K562 (cell line): ENCODE results near the gene SPHK2. TPM values are rescaled to one million over a fixed set of nuclear protein-coding genes. Genes with fewer than 3 reads are reported as not detected.
A peak's percentile ranks its signal among the peaks of the same experiment; 100 is the strongest.

ENCODE experiments used
- CBX8 ChIP-seq: fragments of 200-600 bp; sonication (generic); IDR thresholded peaks from 2 replicates; pipeline ENCODE4 v1.6.1; 2012; ENCODE audit warnings: borderline replicate concordance, mixed run types, low read depth, mild to moderate bottlenecking, moderate library complexity, mixed read lengths, low read length, control low read depth, inconsistent platforms; ENCODE audit not compliant: poor library complexity, severe bottlenecking; ENCODE audit errors: extremely low read depth
- KLF16 ChIP-seq: IDR thresholded peaks from 2 replicates; pipeline ENCODE4 v1.6.1; 2016; ENCODE audit warnings: antibody characterized with exemption
- MCM3 ChIP-seq: fragments of 450-650 bp; IDR thresholded peaks from 2 replicates; pipeline ENCODE4 v1.6.1; 2016
- MCM7 ChIP-seq, 2 experiments: fragments of 450-650 bp; IDR thresholded peaks; 2 replicates each; pipeline ENCODE4 v1.6.1; 2016 to 2018
- MTA1 ChIP-seq: fragments of 450-650 bp; IDR thresholded peaks from 2 replicates; pipeline ENCODE4 v1.6.1; 2017; ENCODE audit warnings: borderline replicate concordance
- polyA plus RNA-seq, 8 experiments: library from polyadenylated mRNA; depleted of rRNA in 4 of 8; stranded (reverse) in 5 of 8; unstranded in 3 of 8; fragments of >200 nt; fragmentation: Nextera tagmentation in 2 of 8; fragmentation: Illumina TruSeq in 1 of 8; extraction: Ambion mirVana in 2 of 8; extraction: Trizol in 1 of 8; gene quantifications; 2 replicates each; pipeline versions ENCODE4 v1.2.1 to v1.2.3, GENCODE V29; 2011 to 2014; ENCODE audit warnings: inconsistent platforms in 1 of 8, missing spikeins in 1 of 8
- total RNA-seq, 7 experiments: library from RNA; depleted of rRNA in 6 of 7; stranded (reverse); fragments of >200 nt in 6 of 7; fragmentation: Illumina TruSeq in 2 of 7; extraction: Trizol in 2 of 7; gene quantifications; 2 replicates each; pipeline versions ENCODE4 v1.2.1 to v1.2.3, GENCODE V29; 2011 to 2021; ENCODE audit warnings: low replicate concordance in 1 of 7
- TF ChIP-seq, protein P1 (sequence below): fragments of 450-650 bp; IDR thresholded peaks from 2 replicates; pipeline ENCODE4 v1.6.1; 2016; ENCODE audit warnings: mild to moderate bottlenecking, moderate library complexity
- TF ChIP-seq, protein P2 (sequence below), 2 experiments: fragments of 450-650 bp; formaldehyde crosslinking in 1 of 2; IDR thresholded peaks; 2 replicates each; pipeline versions ENCODE4 v1.4.0 to v1.6.1; 2014 to 2020; ENCODE audit warnings: mild to moderate bottlenecking in 2 of 2, borderline replicate concordance in 1 of 2, low read depth in 1 of 2

SPHK2 gene
- total and polyA plus RNA-seq, 9 of the 15 experiments (the other 6 are each of a cell fraction or from before 2014, with no cell fraction given): 0.10 to 15.2 (median 2.9) TPM

DNA sequence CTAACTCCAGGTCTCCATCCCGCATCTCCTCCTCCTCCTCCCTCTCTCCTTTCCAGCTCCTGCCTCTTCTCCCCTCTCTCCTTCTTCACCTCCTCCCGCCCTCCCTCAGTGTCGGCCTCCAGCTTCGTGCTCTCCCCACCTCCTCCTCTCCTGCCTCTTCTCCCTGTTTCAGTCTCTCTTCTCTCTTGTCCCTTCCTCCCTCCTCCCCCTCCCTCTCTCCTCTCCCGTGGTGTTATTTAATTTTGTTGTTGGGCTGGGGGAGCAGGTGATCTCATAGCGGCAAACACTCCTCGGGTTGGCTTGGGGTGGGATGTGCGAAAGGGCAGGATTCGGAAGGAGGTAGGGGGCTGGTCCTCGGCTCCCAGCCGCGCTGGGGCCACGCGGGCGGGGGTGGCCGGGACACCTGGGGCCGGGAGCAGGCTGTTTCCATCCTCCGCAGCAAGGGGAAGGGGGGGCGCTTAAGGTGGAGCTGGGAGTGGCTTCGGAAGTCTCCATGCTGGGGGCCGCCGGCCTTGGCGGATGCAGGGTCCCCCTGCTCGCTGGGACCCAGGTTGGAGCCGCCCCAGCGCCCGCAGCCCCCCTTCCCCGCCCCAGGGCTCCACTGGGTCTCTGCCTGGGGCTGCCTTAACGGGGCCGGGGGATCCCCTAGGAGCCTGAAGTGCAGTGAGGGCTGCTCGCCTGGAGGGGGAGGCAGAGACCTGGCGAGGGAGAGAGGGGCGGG is 26.9 kb downstream of the SPHK2 start, which contains the start of gene CA11 (continued):
- TF ChIP-seq, protein P1, sequence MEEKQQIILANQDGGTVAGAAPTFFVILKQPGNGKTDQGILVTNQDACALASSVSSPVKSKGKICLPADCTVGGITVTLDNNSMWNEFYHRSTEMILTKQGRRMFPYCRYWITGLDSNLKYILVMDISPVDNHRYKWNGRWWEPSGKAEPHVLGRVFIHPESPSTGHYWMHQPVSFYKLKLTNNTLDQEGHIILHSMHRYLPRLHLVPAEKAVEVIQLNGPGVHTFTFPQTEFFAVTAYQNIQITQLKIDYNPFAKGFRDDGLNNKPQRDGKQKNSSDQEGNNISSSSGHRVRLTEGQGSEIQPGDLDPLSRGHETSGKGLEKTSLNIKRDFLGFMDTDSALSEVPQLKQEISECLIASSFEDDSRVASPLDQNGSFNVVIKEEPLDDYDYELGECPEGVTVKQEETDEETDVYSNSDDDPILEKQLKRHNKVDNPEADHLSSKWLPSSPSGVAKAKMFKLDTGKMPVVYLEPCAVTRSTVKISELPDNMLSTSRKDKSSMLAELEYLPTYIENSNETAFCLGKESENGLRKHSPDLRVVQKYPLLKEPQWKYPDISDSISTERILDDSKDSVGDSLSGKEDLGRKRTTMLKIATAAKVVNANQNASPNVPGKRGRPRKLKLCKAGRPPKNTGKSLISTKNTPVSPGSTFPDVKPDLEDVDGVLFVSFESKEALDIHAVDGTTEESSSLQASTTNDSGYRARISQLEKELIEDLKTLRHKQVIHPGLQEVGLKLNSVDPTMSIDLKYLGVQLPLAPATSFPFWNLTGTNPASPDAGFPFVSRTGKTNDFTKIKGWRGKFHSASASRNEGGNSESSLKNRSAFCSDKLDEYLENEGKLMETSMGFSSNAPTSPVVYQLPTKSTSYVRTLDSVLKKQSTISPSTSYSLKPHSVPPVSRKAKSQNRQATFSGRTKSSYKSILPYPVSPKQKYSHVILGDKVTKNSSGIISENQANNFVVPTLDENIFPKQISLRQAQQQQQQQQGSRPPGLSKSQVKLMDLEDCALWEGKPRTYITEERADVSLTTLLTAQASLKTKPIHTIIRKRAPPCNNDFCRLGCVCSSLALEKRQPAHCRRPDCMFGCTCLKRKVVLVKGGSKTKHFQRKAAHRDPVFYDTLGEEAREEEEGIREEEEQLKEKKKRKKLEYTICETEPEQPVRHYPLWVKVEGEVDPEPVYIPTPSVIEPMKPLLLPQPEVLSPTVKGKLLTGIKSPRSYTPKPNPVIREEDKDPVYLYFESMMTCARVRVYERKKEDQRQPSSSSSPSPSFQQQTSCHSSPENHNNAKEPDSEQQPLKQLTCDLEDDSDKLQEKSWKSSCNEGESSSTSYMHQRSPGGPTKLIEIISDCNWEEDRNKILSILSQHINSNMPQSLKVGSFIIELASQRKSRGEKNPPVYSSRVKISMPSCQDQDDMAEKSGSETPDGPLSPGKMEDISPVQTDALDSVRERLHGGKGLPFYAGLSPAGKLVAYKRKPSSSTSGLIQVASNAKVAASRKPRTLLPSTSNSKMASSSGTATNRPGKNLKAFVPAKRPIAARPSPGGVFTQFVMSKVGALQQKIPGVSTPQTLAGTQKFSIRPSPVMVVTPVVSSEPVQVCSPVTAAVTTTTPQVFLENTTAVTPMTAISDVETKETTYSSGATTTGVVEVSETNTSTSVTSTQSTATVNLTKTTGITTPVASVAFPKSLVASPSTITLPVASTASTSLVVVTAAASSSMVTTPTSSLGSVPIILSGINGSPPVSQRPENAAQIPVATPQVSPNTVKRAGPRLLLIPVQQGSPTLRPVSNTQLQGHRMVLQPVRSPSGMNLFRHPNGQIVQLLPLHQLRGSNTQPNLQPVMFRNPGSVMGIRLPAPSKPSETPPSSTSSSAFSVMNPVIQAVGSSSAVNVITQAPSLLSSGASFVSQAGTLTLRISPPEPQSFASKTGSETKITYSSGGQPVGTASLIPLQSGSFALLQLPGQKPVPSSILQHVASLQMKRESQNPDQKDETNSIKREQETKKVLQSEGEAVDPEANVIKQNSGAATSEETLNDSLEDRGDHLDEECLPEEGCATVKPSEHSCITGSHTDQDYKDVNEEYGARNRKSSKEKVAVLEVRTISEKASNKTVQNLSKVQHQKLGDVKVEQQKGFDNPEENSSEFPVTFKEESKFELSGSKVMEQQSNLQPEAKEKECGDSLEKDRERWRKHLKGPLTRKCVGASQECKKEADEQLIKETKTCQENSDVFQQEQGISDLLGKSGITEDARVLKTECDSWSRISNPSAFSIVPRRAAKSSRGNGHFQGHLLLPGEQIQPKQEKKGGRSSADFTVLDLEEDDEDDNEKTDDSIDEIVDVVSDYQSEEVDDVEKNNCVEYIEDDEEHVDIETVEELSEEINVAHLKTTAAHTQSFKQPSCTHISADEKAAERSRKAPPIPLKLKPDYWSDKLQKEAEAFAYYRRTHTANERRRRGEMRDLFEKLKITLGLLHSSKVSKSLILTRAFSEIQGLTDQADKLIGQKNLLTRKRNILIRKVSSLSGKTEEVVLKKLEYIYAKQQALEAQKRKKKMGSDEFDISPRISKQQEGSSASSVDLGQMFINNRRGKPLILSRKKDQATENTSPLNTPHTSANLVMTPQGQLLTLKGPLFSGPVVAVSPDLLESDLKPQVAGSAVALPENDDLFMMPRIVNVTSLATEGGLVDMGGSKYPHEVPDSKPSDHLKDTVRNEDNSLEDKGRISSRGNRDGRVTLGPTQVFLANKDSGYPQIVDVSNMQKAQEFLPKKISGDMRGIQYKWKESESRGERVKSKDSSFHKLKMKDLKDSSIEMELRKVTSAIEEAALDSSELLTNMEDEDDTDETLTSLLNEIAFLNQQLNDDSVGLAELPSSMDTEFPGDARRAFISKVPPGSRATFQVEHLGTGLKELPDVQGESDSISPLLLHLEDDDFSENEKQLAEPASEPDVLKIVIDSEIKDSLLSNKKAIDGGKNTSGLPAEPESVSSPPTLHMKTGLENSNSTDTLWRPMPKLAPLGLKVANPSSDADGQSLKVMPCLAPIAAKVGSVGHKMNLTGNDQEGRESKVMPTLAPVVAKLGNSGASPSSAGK: peak; percentile 64; the same call in 1 of the 2 replicates
- peak in 1 of 2 experiments; percentile 86; a peak in 1 of 4 replicates for TF ChIP-seq MCM7 (IDR thresholded peaks at IDR 0.05)
- peak; percentile 69 for TF ChIP-seq KLF16
- TF ChIP-seq MTA1: peak; percentile 91
- 0 out of 2 replicates have a peak, but pooled peaks have one; percentile 39 for TF ChIP-seq MCM3
- TF ChIP-seq CBX8: no peak
- TF ChIP-seq, protein P2, sequence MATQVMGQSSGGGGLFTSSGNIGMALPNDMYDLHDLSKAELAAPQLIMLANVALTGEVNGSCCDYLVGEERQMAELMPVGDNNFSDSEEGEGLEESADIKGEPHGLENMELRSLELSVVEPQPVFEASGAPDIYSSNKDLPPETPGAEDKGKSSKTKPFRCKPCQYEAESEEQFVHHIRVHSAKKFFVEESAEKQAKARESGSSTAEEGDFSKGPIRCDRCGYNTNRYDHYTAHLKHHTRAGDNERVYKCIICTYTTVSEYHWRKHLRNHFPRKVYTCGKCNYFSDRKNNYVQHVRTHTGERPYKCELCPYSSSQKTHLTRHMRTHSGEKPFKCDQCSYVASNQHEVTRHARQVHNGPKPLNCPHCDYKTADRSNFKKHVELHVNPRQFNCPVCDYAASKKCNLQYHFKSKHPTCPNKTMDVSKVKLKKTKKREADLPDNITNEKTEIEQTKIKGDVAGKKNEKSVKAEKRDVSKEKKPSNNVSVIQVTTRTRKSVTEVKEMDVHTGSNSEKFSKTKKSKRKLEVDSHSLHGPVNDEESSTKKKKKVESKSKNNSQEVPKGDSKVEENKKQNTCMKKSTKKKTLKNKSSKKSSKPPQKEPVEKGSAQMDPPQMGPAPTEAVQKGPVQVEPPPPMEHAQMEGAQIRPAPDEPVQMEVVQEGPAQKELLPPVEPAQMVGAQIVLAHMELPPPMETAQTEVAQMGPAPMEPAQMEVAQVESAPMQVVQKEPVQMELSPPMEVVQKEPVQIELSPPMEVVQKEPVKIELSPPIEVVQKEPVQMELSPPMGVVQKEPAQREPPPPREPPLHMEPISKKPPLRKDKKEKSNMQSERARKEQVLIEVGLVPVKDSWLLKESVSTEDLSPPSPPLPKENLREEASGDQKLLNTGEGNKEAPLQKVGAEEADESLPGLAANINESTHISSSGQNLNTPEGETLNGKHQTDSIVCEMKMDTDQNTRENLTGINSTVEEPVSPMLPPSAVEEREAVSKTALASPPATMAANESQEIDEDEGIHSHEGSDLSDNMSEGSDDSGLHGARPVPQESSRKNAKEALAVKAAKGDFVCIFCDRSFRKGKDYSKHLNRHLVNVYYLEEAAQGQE (IDR thresholded peaks at IDR 0.05; ENCODE audit: borderline replicate concordance): peak; percentile 80; the same call in 1 of the 2 replicates
- TF ChIP-seq, protein P2 (CRISPR knock-in tag; IDR thresholded peaks at IDR 0.05; ENCODE audit: low read depth): no peak
